ENCODE measurements around the gene CEBPA.

CEBPA gene

DNA sequence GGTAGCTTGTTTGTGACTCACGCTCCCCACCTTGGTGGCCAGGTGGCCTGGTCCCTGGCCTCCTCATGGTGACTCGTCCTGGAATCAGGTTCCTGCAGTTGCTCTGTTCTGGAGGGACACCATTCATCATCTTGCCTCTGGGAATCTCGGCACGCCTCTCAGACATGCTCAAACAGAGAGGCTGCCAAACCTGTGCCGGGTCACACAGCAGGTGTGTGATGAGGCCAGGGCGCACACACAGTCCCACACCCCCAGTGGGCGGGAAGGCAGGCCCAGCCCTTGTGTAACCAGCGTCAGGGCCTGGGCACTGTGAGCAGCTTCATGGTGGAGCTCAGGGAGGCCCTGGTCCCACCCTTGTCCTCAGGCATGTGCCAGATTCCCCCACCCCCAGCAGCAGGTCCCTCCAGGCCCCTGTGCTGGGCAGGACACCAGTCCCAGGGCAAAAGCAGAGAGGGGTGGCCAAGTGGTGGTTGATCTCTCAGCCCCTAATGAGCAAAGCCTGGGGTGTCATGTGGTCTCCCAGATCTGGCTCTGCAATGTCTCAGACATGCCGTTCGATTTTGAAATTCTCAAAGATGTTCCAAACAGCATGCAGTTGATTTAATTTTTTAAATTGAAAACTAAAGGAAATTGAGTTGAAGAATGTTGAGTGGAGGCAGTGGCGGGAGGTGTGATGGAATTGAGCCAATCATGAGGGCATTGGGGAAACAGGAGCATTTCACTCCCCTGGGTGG lies 12.1 kb downstream of the CEBPA start:
- no peak for TF ChIP-seq POLR2A (IDR thresholded peaks at IDR 0.05; ENCODE audit: extremely low read depth, insufficient read length)
- TF ChIP-seq, protein P1, sequence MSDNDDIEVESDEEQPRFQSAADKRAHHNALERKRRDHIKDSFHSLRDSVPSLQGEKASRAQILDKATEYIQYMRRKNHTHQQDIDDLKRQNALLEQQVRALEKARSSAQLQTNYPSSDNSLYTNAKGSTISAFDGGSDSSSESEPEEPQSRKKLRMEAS (IDR thresholded peaks at IDR 0.05; ENCODE audit: low read depth, low read length) = no peak
- TF ChIP-seq MYC (IDR thresholded peaks at IDR 0.05; ENCODE audit: low read depth, low read length) = no peak
- no peak for TF ChIP-seq CTCF (IDR thresholded peaks at IDR 0.05; ENCODE audit: low read depth, low read length)
- no peak overlapping the region for H3K4me3 ChIP-seq (ENCODE audit: low read depth, low read length)
- DNase-seq (ENCODE audit: low read depth) = no peak

- no peak overlapping the region for H3K4me3 ChIP-seq (ENCODE audit: low read depth, low read length)
- DNase-seq (ENCODE audit: low read depth) = no peak
- TF ChIP-seq CTCF (IDR thresholded peaks at IDR 0.05; ENCODE audit: low read depth, low read length) (no peak), MYC (IDR thresholded peaks at IDR 0.05; ENCODE audit: low read depth, low read length) (no peak), POLR2A (IDR thresholded peaks at IDR 0.05; ENCODE audit: extremely low read depth, insufficient read length) (no peak)
- TF ChIP-seq, protein P1 (IDR thresholded peaks at IDR 0.05; ENCODE audit: low read depth, low read length) = no peak
Measured at GRCh38 chr19:33289261-33289660, 13.1 kb downstream of the CEBPA start.

DNA sequence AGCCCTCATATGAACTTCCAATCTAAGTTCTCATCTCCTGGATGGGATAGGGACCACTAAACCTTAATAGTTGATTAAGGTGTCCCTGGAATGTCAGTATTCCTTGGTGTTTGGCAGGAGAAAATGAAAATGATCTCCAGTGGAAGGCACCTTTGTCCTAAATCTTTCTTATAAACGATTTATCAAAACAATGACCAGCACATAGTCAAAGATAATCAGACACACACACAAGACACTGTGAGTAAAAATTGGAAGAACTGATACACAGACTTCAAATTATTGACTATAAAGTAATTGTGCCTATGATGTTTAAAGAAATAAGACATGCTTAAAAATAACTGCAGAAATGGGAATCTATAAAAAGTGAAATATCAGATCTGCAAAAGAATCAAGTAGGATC lies 13.7 kb downstream of the CEBPA start:
- TF ChIP-seq POLR2A (IDR thresholded peaks at IDR 0.05; ENCODE audit: extremely low read depth, insufficient read length) = no peak
- TF ChIP-seq MYC (IDR thresholded peaks at IDR 0.05; ENCODE audit: low read depth, low read length) = no peak
- no peak for TF ChIP-seq CTCF (IDR thresholded peaks at IDR 0.05; ENCODE audit: low read depth, low read length)
- TF ChIP-seq, protein P1 (IDR thresholded peaks at IDR 0.05; ENCODE audit: low read depth, low read length) = no peak
- DNase-seq (ENCODE audit: low read depth) = no peak
- H3K4me3 ChIP-seq (ENCODE audit: low read depth, low read length) = no peak overlapping the region

DNA sequence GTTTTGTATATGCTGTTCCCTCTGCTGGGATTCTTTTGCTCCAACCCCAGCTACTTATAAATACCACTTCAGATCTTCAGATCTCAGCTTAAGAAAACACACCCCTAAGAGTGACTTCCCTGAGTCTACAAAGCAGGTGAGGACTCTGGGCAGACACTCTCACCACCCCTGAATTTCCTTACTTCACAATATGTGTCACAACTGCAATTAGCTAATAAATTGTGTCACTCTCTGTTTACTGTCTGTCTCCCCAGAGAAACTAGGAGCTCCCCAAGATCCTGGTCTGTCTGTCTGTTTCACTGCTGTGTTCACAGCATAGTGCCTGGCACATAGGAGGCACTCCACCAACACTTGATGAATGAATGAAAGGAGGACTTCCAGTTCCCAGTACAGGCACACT lies 14.4 kb downstream of the CEBPA start:
- TF ChIP-seq CTCF (IDR thresholded peaks at IDR 0.05; ENCODE audit: low read depth, low read length) (no peak), POLR2A (IDR thresholded peaks at IDR 0.05; ENCODE audit: extremely low read depth, insufficient read length) (no peak), MYC (IDR thresholded peaks at IDR 0.05; ENCODE audit: low read depth, low read length) (no peak)
- TF ChIP-seq, protein P1 (IDR thresholded peaks at IDR 0.05; ENCODE audit: low read depth, low read length) = no peak
- no peak overlapping the region for H3K4me3 ChIP-seq (ENCODE audit: low read depth, low read length)
- no peak for DNase-seq (ENCODE audit: low read depth)

DNA sequence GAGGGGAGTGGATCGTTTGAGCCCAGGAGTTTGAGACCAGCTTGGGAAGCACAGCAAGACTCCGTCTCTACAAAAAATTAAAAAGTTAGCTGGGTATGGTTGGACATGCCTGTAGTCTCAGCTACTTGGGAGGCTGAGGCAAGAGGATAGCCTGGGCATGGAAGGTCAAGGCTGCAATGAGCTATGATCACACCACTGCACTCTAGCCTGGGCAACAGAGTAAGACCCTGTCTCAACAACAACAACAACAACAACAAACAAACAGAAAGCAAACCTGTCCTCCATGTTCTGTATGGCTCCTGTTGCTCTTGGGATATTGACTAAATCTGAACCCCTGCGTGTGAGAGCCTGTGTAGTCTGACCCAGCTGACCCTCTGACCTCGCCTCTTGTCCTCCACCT lies 14.9 kb downstream of the CEBPA start:
- H3K4me3 ChIP-seq (ENCODE audit: low read depth, low read length) = no peak overlapping the region
- DNase-seq (ENCODE audit: low read depth) = no peak
- TF ChIP-seq MYC (IDR thresholded peaks at IDR 0.05; ENCODE audit: low read depth, low read length) = no peak
- no peak for TF ChIP-seq POLR2A (IDR thresholded peaks at IDR 0.05; ENCODE audit: extremely low read depth, insufficient read length)
- TF ChIP-seq, protein P1 (IDR thresholded peaks at IDR 0.05; ENCODE audit: low read depth, low read length) = no peak
- no peak for TF ChIP-seq CTCF (IDR thresholded peaks at IDR 0.05; ENCODE audit: low read depth, low read length)

All from NB4 (cell line).